Activated T-cell treated with anti-CD3 and anti-CD28 coated beads for 4 hours (primary cell): Measurements from ENCODE around the gene ABCA9.
"Not testable (repeated sequence)": the region's sequence is repeated elsewhere in the genome, so short reads cannot be mapped to it uniquely, and the experiment has no call there.

ENCODE experiments used
- DNase-seq: peaks from one replicate; pipeline ENCODE4 v3.0.0-alpha.2; 2020

ABCA9 gene

DNA sequence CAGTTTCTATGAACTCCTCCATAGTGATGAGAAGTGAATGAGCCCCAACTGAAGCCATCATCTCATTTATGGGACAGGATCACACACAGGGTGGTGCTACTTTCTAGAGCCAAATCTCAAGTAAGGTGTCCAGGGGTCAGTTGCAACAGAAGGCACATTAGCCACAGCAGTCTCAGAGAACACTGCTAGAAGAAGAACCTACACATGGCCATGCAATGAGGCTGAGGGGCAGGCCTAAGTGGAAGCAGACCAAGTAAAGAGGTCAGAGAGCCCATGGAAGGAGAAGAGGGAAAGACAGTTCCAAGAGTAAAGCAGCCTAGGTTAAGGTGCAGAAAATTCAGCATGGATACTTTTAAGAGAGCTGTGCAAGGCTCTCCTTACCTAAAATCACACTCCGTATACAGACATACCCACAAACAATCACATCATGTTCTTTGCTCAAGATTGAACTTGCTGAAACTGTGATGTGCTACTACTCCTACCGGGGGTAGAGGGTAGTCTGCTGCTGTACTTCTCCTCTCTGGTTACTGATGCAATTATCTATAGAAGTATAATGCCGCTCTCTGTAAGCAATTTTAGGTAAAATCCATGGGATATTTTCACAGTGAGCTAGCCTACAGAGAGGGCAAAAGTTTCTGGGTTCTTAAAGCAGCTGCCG lies 107.3 kb downstream of the ABCA9 start:
- DNase-seq = no peak

DNA sequence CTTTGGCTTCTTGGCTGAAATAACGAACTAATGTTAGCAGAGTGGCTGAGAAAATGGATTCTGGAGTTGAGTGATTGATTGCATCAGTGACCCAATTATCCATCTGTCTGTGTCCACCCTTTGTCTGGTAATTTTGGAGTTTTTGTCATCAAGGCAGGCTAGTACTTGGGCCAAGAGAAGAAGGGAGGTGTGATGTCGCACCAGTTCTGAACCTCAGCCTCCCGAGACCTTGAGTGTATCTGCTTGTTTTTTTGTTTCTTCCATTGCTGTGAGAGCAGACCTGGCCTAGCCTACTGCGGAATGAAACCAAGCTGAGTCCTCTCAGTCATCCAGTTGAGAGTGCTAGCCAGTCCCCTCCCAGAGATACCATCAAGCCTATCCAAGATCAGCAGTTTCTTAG lies 110.0 kb downstream of the ABCA9 start:
- no peak for DNase-seq

DNA sequence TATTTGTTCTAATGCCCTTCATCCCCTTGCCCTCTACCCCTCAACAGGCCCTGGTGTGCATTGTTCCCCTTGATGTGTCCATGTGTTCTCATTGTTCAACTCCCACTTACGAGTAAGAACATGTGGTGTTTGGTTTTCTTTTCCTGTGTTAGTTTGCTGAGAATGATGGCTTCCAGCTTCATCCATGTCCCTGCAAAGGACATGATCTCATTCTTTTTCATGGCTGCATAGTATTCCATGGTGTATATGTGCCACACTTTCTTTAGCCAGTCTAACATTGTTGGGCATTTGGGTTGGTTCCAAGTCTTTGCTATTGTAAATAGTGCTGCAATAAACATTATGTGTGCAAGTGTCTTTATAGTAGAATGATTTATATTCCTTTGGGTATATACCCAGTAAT lies 112.9 kb downstream of the ABCA9 start:
- not testable (repeated sequence) for DNase-seq

DNA sequence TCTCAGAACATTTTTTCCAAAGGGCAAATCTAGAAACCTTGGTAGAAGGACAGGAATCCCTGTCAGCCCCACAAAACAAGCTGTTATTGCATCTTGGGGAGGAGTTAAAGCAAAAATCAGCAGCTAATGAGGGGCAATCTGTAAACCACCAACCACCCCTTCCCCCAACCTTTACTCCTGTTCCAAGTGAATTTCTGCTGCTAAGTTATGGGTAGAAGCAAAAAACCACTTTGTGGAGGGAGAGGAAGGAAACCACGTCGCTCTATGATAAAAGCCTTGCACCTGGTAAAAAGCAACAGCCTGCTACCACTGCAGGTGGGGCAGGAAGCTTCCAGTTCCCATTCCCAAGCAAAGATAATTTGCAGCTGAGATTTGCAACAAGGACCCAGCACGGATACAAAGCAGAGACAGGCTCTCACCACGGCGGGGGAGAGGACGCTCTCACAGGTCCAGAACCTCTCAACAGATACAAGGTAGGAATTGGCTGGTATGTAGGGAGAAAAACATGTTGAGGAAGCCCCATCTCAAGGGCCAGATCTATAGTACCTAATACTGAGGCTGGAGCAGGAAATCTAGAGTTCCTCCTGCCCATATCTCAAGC lies 116.2 kb downstream of the ABCA9 start:
- DNase-seq = no peak

DNA sequence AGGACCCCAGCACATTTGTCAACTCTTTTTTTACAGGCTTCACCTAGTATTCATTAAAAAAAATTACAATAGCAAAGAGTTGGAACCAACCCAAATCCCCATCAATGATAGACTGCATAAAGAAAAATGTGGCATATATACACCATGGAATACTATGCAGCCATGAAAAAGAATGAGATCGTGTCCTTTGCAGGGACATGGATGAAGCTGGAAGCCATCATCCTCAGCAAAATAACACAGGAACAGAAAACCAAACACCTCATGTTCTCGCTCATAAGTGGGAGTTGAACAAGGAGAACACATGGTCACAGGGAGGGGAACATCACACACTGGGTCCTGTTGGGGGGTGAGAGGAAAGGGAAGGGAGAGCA lies 116.9 kb downstream of the ABCA9 start:
- DNase-seq = not testable (repeated sequence)

DNA sequence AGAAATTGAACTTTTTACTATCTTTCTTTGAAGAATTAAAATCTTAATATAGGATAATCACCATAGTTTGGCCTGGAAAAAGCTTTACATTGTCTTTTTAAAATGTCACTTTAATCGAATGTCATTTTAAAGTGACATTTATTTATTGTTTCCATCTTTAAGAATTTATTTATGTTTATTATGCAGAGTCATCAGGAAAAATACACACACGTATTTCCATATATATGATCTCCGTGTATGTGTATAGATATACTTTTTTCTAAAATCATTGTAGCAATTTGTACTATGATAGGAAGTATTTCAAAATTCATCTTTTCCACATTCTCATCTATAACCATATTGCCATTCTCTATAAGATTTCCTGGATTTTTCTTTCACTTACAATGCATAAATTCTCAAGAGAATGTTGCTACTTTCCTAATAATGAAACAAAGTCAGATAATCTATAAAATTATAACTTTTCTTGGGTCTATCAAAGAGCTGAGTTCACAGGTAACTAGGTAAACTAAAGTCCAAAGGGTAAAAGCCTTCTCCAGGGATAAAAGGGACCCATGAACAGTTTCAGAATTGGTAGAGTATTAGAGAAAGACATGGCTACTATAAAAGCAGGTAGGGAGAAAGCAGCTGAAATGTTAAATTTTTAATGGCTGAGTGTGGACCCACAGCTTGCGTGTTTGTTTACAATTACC lies 117.5 kb downstream of the ABCA9 start:
- DNase-seq = no peak

DNA sequence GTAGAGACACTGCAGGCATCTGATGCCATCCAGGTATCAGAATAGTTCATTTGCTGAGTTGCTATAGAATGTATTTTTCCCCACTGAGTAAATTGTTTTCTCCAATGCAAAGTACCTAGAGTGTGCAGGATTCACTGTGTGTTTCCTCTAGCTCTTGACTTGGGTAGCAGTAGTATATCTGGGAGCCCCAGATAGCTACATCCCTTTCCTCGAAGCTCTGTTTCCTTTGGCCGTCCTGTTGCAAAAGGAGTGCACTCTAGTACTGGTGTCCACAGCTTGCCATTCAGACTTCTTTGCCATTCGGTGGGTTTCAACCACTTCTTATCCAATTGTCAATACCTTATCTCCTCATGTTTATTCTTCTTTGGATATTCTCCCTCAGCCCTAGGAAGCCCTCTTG lies 118.3 kb downstream of the ABCA9 start:
- DNase-seq = no peak

DNA sequence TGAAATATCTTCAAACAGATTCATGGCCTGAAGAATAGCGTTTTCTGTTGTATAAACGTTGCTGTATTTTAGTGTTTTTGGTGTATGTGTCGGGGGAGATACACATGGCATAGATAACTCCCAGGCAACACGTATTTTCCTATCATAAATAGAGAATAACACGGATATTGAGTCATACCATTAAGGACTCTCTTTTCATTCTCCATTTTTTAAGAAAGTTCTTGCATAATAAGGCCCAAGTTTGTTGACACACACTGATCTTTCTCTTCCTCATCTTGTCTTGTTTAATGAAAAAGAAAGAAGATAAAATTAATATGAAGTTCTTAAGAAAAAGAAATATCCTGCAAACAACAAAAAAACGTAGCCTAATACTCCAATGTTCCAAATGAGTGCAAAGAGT lies 119.0 kb downstream of the ABCA9 start:
- DNase-seq = no peak

DNA sequence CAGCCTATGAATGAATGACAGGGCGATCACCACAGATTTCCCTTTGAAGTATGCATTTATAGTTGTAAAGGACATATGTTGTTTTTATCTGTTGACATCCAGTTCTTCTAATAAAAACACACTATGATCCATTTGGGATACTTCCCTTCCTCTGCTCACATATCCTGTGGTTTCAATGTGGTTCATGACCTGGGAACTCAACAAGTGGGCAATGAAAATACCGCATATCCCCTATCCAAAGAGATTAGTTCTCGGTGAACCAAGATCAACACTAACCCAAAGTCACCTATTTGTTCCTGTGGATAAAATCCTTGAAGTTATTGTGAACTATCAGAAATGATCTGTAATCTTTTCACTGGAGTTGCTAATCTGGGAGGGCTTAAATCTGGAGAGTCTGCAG lies 121.5 kb downstream of the ABCA9 start:
- DNase-seq = no peak

DNA sequence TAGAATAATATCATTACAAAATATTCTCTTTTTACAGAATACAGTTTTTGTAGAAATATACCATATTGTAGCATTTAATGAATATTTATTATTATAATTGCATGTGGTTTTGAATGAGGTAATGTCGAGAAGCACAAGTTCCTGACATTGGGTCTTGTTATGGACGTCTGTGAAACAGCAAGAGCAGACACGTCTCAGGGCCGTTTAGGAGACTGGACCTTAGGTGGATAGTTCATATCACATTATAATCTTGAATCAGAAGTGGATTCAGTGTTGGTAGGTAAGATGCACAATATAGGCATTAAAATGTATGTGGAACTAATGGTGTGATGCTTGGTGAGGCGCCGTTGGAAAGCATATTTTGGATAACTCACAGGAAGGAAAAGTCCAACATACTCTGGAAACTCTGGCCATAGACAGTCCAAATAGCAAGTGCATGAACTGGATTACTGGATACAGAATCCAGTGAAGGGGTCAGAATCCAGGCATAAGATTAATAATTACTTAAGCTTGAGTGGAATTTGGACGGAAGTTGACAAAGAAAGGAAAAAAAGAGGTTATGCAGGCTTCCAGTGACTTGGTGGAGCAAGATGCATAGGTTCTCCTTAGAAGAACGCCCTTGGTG lies 122.7 kb downstream of the ABCA9 start:
- no peak for DNase-seq

DNA sequence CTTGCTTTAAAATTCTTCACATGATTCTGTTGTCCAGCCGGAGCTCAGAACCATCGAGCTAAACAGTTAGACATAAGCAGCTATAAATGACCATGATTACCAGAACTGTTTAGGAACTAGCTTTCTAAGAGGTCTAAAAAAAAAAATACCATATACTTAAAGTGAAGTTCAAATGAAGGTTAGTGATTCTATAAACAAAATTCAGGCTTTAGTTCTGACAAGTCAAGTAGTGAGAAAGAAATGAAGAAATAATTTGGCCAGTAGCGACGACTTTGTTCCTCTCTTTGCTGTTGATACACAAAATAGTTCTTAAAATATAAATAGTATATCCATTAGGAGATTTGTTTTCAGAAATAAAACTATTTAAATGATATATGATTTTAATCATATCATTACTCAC lies 133.2 kb downstream of the ABCA9 start:
- no peak for DNase-seq

DNA sequence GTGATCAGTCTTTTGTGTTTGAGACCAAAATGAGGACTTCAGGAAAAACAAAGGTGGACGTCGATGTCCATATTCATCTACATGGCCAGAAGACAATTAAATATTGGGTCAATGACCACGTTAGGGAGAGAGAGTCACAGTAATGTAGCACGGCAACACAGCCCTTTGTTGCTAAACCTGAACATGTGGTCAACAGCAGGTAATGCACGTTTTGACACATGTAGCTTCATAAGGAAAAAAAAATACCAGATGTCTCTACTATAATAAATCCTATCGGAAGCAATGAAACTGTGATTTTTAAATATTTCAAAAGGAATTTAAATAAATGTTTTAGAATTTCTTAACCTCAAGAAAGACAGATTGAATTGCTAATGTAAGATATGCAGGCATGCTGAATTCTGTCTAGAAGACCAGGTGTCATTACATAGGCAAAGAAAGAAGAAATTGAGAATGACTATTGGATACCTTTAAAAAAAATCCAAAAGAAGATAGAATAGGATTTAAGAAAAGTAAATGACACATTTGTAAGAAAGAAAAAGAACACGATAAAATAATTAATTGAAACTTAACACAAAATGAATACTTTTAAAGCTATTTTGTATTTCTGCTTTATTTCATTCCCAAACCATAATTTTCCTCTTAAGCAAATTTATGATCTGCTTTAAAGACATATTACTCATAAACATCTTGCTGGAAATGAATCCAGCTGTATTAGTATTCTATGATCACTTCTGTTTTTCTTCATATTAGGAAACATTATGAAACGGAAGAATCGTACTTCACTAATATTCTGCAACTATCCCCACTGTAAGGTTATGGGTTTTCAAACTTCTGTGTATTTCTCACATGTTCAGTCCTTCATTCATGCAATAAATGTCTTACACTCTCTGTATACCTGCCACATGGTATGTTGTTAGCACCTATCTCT lies 135.7 kb downstream of the ABCA9 start:
- DNase-seq = no peak
